Spleen (tissue), 11 donors: Measurements from ENCODE around the gene DNAH10. TPM values are rescaled to one million over a fixed set of nuclear protein-coding genes. Genes with fewer than 3 reads are reported as not detected.

Experiments used
- DNase-seq: peaks from one replicate; pipeline ENCODE4 v3.0.0-alpha.2; 2020
- H3K27ac ChIP-seq, 8 donors: fragments of 200-600 bp; sonication (generic) in 7 of 8; 1 replicate in 4 of 8; 2 replicates in 4 of 8; pipeline versions ENCODE4 v1.5.0 to v1.8.0; 2016 to 2021; ENCODE audit warnings: inconsistent platforms in 4 of 8, mild to moderate bottlenecking in 4 of 8, moderate library complexity in 1 of 8
- H3K27me3 ChIP-seq, 7 donors: fragments of 200-600 bp; sonication (generic) in 6 of 7; replicated peaks in 1 of 7; 1 replicate in 4 of 7; 2 replicates in 3 of 7; pipeline versions ENCODE4 v1.5.0 to v1.8.0; 2016 to 2021; ENCODE audit warnings: inconsistent platforms in 3 of 7, mild to moderate bottlenecking in 1 of 7
- H3K36me3 ChIP-seq, 6 donors: fragments of 200-600 bp; sonication (generic) in 5 of 6; 1 replicate in 4 of 6; 2 replicates in 2 of 6; pipeline versions ENCODE4 v1.5.0 to v1.8.0; 2016 to 2021; ENCODE audit warnings: inconsistent platforms in 2 of 6
- H3K4me1 ChIP-seq, 6 donors: fragments of 200-600 bp; sonication (generic) in 5 of 6; 1 replicate in 3 of 6; 2 replicates in 3 of 6; pipeline versions ENCODE4 v1.5.0 to v1.8.0; 2016 to 2021; ENCODE audit warnings: inconsistent platforms in 3 of 6
- H3K4me3 ChIP-seq, 8 donors: fragments of 200-600 bp; sonication (generic) in 7 of 8; 1 replicate in 4 of 8; 2 replicates in 4 of 8; pipeline versions ENCODE4 v1.5.0 to v1.8.0; 2016 to 2021; ENCODE audit warnings: inconsistent platforms in 4 of 8, mild to moderate bottlenecking in 4 of 8, moderate library complexity in 2 of 8
- H3K9me3 ChIP-seq, 8 donors: fragments of 200-600 bp; sonication (generic) in 7 of 8; 1 replicate in 4 of 8; 2 replicates in 4 of 8; pipeline versions ENCODE4 v1.5.0 to v1.8.0; 2016 to 2021; ENCODE audit warnings: inconsistent platforms in 4 of 8
- POLR2A ChIP-seq, 3 donors: fragments of 450-650 bp; IDR thresholded peaks; one replicate each; pipeline ENCODE4 v1.5.1; 2017; ENCODE audit warnings: antibody characterized with exemption in 3 of 3, mild to moderate bottlenecking in 1 of 3
- POLR2AphosphoS5 ChIP-seq, 3 donors: sonication (generic); formaldehyde crosslinking; IDR thresholded peaks; one replicate each; pipeline ENCODE4 v1.5.1; 2017; ENCODE audit warnings: antibody characterized with exemption in 3 of 3
- WGBS, 5 donors: extraction: QIAGEN DNeasy Blood & Tissue Kit in 3 of 5; methylation state at CpG; one replicate each; pipeline versions ENCODE4 v1.1.5 to v1.1.7; 2013 to 2018; 5-methylcytosine and 5-hydroxymethylcytosine counted together
- intact Hi-C: fragments of 100-400 bp; cut with DNase I; formaldehyde crosslinking; loops from one replicate; pipeline ENCODE4 v1.15.0; 2023; ENCODE audit warnings: low total_unique reads
- polyA plus RNA-seq, 3 donors: library from polyadenylated mRNA; stranded (reverse); fragments of 200-250 nt; gene quantifications; one replicate each; pipeline ENCODE4 v1.2.1, GENCODE V29; 2013
- total RNA-seq, 7 donors: library from RNA; depleted of rRNA in 3 of 7; stranded (reverse); fragments of >200 nt in 3 of 7; fragmentation: NEBNext Ultra II Directional in 4 of 7; extraction: Animal tissue kit (Norgen Biotek cat#: 25700) in 4 of 7; gene quantifications; one replicate each; pipeline versions ENCODE4 v1.1.0 to v1.2.1, GENCODE V29; 2016 to 2021
- TF ChIP-seq, protein P1 (sequence below), 11 experiments: fragments of 200-600 bp in 7 of 11; fragments of 450-650 bp in 4 of 11; sonication (generic) in 4 of 11; IDR thresholded peaks in 8 of 11; conservative IDR thresholded peaks in 3 of 11; 1 replicate in 7 of 11; 2 replicates in 4 of 11; pipeline versions ENCODE4 v1.4.0 to v1.8.0; 2016 to 2021; ENCODE audit warnings: antibody characterized with exemption in 11 of 11, inconsistent platforms in 4 of 11, mild to moderate bottlenecking in 1 of 11
- donor health status: healthy with polysubstance abuse.
- donor health status: DM: no; HTN: no; CAD: no; lungs with moderate emphysema.
- donor health status: DM: no; HTN: no; CAD: no.
- donor health status: Bipolar disorder and iron deficiency.
- donor health status: healthy.
- donor health status: DM: no; HTN: no; CAD: no.
- donor health status: DM: yes; HTN: yes; CAD: no.

DNAH10 gene
- total and polyA plus RNA-seq, 10 donors: 0.23 to 2.2 (median 0.43) TPM; not detected in 1

GRCh38 chr12:123882161-123882705 lies 120.1 kb downstream of the DNAH10 start:
- no peaks in the 10 kb centered on the region for H3K36me3 ChIP-seq
- peaks cover 0 to 6% (median 0%) of the 10 kb centered on the region in 7 donors for H3K27me3 ChIP-seq
- no peak for DNase-seq
- H3K27ac ChIP-seq: no peak overlapping the region
- peaks cover 0 to 10% (median 0%) of the 10 kb centered on the region in 8 donors for H3K9me3 ChIP-seq
- intact Hi-C loops: no loop called here
- WGBS, 5 donors: 79 to 84% (median 82%) methylated on average over 8 of the region's 8 CpGs
- no peaks in the 10 kb centered on the region for H3K4me1 ChIP-seq
- no peak overlapping the region for H3K4me3 ChIP-seq
- no peak for TF ChIP-seq POLR2AphosphoS5 (IDR thresholded peaks at IDR 0.05)
- TF ChIP-seq POLR2A (IDR thresholded peaks at IDR 0.05): no peak
- TF ChIP-seq, protein P1, sequence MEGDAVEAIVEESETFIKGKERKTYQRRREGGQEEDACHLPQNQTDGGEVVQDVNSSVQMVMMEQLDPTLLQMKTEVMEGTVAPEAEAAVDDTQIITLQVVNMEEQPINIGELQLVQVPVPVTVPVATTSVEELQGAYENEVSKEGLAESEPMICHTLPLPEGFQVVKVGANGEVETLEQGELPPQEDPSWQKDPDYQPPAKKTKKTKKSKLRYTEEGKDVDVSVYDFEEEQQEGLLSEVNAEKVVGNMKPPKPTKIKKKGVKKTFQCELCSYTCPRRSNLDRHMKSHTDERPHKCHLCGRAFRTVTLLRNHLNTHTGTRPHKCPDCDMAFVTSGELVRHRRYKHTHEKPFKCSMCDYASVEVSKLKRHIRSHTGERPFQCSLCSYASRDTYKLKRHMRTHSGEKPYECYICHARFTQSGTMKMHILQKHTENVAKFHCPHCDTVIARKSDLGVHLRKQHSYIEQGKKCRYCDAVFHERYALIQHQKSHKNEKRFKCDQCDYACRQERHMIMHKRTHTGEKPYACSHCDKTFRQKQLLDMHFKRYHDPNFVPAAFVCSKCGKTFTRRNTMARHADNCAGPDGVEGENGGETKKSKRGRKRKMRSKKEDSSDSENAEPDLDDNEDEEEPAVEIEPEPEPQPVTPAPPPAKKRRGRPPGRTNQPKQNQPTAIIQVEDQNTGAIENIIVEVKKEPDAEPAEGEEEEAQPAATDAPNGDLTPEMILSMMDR (IDR thresholded peaks at IDR 0.05 in 8 of 11, conservative IDR thresholded peaks at IDR 0.05 in 3 of 11): no peak

DNA sequence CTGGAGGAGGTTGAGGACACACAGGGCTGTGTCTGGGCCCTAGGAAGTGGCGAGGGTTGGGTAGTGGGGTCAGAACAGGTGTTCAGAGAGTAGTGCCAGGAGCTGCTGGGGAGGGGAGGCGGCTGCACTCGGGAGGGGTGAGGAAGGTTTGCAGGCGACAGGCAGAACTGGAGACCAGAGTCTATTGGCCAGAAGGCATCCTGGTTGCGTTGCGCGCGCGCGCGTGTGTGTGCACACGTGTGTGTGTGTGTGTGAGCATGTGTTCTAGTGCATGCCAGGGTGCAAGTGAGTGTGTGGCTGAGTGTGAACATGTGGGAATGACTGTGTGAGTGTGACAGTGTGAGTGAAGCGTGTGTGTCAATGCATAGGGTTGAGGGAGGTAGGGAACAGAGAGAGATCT lies 124.2 kb downstream of the DNAH10 start:
- TF ChIP-seq POLR2A (IDR thresholded peaks at IDR 0.05): no peak
- no peak for TF ChIP-seq POLR2AphosphoS5 (IDR thresholded peaks at IDR 0.05)
- TF ChIP-seq, protein P1 (IDR thresholded peaks at IDR 0.05 in 8 of 11, conservative IDR thresholded peaks at IDR 0.05 in 3 of 11): no peak
- WGBS, 5 donors: 84 to 90% (median 85%) methylated on average over 13 of the region's 13 CpGs
- H3K4me1 ChIP-seq: no peaks in the 10 kb centered on the region
- no peak overlapping the region for H3K4me3 ChIP-seq
- intact Hi-C loops: no loop called here
- H3K27ac ChIP-seq: no peak overlapping the region
- H3K9me3 ChIP-seq: peaks cover 0 to 10% (median 0%) of the 10 kb centered on the region in 8 donors
- H3K36me3 ChIP-seq: no peaks in the 10 kb centered on the region
- peaks cover 0 to 17% (median 0%) of the 10 kb centered on the region in 7 donors for H3K27me3 ChIP-seq
- no peak for DNase-seq

GRCh38 chr12:123886931-123887582 lies 125.0 kb downstream of the DNAH10 start:
- H3K9me3 ChIP-seq: peaks cover 0 to 10% (median 0%) of the 10 kb centered on the region in 8 donors
- no peak overlapping the region for H3K4me3 ChIP-seq
- WGBS, 5 donors: 74 to 82% (median 77%) methylated on average over 20 to 22 of the region's 22 CpGs
- H3K4me1 ChIP-seq: no peaks in the 10 kb centered on the region
- TF ChIP-seq, protein P1 (IDR thresholded peaks at IDR 0.05 in 8 of 11, conservative IDR thresholded peaks at IDR 0.05 in 3 of 11): no peak
- TF ChIP-seq POLR2A (IDR thresholded peaks at IDR 0.05) (no peak), POLR2AphosphoS5 (IDR thresholded peaks at IDR 0.05) (no peak)
- intact Hi-C loops: no loop called here
- H3K27me3 ChIP-seq: peaks cover 0 to 24% (median 0%) of the 10 kb centered on the region in 7 donors
- DNase-seq: no peak
- H3K27ac ChIP-seq: no peak overlapping the region
- H3K36me3 ChIP-seq: no peaks in the 10 kb centered on the region

DNA sequence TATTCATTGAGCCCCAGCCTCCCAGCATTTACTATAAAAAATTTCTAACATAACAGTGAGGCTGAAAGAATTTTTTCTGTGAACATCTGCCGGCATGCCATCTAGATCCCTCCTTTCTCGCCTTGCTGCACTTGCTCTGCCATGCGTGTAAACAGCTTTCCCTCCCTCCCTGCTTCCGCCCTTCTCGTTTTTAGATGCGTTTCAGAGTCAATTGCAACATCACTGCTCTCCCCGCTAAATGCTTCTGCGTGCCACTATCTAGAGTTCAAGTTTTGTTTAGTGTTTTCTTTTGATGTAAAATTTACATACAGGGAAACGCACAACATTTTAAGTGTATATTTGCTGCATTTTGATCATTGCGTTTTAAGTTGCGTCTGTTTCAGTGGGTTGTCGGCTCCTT lies 126.9 kb downstream of the DNAH10 start:
- DNase-seq: no peak
- H3K4me1 ChIP-seq: no peaks in the 10 kb centered on the region
- no peak overlapping the region for H3K27ac ChIP-seq
- peaks cover 0 to 9% (median 0%) of the 10 kb centered on the region in 8 donors for H3K9me3 ChIP-seq
- H3K4me3 ChIP-seq: no peak overlapping the region
- 58 to 79% (median 72%) methylated on average over 12 of the region's 12 CpGs for WGBS, 5 donors
- TF ChIP-seq POLR2A (IDR thresholded peaks at IDR 0.05) (no peak), POLR2AphosphoS5 (IDR thresholded peaks at IDR 0.05) (no peak)
- TF ChIP-seq, protein P1 (IDR thresholded peaks at IDR 0.05 in 8 of 11, conservative IDR thresholded peaks at IDR 0.05 in 3 of 11): no peak
- no peaks in the 10 kb centered on the region for H3K36me3 ChIP-seq
- intact Hi-C loops: no loop called here
- peaks cover 0 to 31% (median 0%) of the 10 kb centered on the region in 7 donors for H3K27me3 ChIP-seq
